Prostate gland (tissue), 2 donors: Measurements from ENCODE around the gene WDFY2. TPM values are rescaled to one million over a fixed set of nuclear protein-coding genes. Genes with fewer than 3 reads are reported as not detected.

ENCODE experiments used
- DNase-seq: peaks from one replicate; pipeline ENCODE4 v3.0.0-alpha.2; 2019; ENCODE audit warnings: low spot score
- H3K27ac ChIP-seq, 2 donors: fragments of 200-600 bp; sonication (generic); 2 replicates each; pipeline ENCODE4 v1.5.1; 2017 to 2019
- H3K27me3 ChIP-seq: fragments of 200-600 bp; sonication (generic); replicated peaks from 2 replicates; pipeline ENCODE4 v1.5.1; 2019; ENCODE audit not compliant: insufficient read depth
- H3K36me3 ChIP-seq, 2 donors: fragments of 200-600 bp; sonication (generic); 1 replicate in 1 of 2; 2 replicates in 1 of 2; pipeline versions ENCODE4 v1.5.1 to v1.8.1; 2017 to 2019
- H3K4me1 ChIP-seq: fragments of 200-600 bp; sonication (generic); replicated peaks from 2 replicates; pipeline ENCODE4 v1.5.1; 2019
- H3K4me3 ChIP-seq, 2 donors: fragments of 200-600 bp; sonication (generic); 2 replicates each; pipeline ENCODE4 v1.5.1; 2017 to 2019
- H3K9me3 ChIP-seq: fragments of 200-600 bp; sonication (generic); 2 replicates; pipeline ENCODE4 v1.5.1; 2017
- POLR2A ChIP-seq: fragments of 450-650 bp; IDR thresholded peaks from one replicate; pipeline ENCODE4 v1.6.1; 2016; ENCODE audit warnings: antibody characterized with exemption, mild to moderate bottlenecking
- POLR2AphosphoS5 ChIP-seq: sonication (generic); formaldehyde crosslinking; IDR thresholded peaks from one replicate; pipeline ENCODE4 v1.6.1; 2017; ENCODE audit warnings: antibody characterized with exemption
- WGBS: methylation state at CpG from one replicate; pipeline ENCODE4 v1.1.5; 2018; 5-methylcytosine and 5-hydroxymethylcytosine counted together
- intact Hi-C: fragments of 100-400 bp; cut with DNase I; formaldehyde crosslinking; loops from one replicate; pipeline ENCODE4 v1.14.2; 2022
- total RNA-seq, 2 donors: library from RNA; depleted of rRNA; stranded (reverse); fragments of >200 nt; gene quantifications; one replicate each; pipeline ENCODE4 v1.1.0, GENCODE V29; 2016
- TF ChIP-seq, protein P1 (sequence below), 4 experiments: fragments of 200-600 bp in 2 of 4; fragments of 450-650 bp in 2 of 4; sonication (generic) in 2 of 4; IDR thresholded peaks; 1 replicate in 3 of 4; 2 replicates in 1 of 4; pipeline ENCODE4 v1.5.1; 2016 to 2019; ENCODE audit warnings: antibody characterized with exemption in 4 of 4, mild to moderate bottlenecking in 2 of 4, moderate library complexity in 2 of 4

WDFY2 gene
- total RNA-seq, 2 donors from 2014 or later = 7.9 to 23.2 TPM

DNA sequence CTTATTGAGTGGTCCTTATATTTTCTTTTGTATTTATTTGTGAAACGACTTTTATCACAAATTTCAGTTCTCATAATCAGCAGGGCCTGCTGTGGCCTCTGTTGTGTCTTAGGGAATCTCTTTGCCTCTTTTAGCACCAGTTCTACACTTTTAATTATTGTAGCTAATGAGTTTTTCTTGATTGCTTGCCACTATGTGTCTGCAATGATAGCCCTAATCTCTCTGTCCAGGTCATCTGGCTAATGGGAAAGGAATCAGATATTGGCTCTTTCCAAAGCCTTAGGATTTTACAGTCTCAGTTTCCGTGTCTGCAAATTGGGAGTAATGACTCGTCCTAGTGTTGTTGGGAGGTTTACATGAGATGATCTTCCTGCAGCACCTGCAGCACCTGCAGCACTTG is 10.2 kb downstream of the WDFY2 start:
- no peaks in the 10 kb centered on the region for H3K9me3 ChIP-seq
- no peak overlapping the region for H3K4me3 ChIP-seq
- H3K36me3 ChIP-seq = no peaks in the 10 kb centered on the region
- intact Hi-C loops = no loop called here
- TF ChIP-seq POLR2A (no peak), POLR2AphosphoS5 (no peak)
- TF ChIP-seq, protein P1, sequence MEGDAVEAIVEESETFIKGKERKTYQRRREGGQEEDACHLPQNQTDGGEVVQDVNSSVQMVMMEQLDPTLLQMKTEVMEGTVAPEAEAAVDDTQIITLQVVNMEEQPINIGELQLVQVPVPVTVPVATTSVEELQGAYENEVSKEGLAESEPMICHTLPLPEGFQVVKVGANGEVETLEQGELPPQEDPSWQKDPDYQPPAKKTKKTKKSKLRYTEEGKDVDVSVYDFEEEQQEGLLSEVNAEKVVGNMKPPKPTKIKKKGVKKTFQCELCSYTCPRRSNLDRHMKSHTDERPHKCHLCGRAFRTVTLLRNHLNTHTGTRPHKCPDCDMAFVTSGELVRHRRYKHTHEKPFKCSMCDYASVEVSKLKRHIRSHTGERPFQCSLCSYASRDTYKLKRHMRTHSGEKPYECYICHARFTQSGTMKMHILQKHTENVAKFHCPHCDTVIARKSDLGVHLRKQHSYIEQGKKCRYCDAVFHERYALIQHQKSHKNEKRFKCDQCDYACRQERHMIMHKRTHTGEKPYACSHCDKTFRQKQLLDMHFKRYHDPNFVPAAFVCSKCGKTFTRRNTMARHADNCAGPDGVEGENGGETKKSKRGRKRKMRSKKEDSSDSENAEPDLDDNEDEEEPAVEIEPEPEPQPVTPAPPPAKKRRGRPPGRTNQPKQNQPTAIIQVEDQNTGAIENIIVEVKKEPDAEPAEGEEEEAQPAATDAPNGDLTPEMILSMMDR (IDR thresholded peaks at IDR 0.05) = no peak
- DNase-seq = no peak
- H3K27me3 ChIP-seq = no peaks in the 10 kb centered on the region
- no peak overlapping the region for H3K27ac ChIP-seq
- peaks cover 6% of the 10 kb centered on the region for H3K4me1 ChIP-seq
- 92% methylated on average over 3 of the region's 3 CpGs for WGBS

DNA sequence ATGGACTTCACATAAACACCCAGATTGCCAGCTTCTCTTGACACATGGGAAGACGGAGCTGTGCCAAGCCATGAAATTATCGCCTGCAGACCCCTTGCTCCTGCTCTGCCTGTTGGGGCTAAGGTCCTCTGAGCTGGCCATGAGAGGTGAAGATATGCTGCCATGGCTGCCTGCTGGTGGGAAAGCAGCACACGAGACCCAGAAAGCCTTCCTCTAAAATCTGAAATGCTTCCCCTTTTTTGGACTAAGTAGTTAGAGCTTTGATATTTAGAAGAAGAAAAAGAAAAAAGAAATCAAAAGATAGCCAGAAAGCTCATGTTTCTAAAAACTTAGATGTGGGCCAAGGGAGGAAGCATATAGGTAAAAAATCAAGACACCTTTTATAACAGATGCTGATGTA is 11.2 kb downstream of the WDFY2 start:
- 89% methylated on average over 3 of the region's 3 CpGs for WGBS
- no peaks in the 10 kb centered on the region for H3K36me3 ChIP-seq
- no peak for DNase-seq
- no peaks in the 10 kb centered on the region for H3K9me3 ChIP-seq
- no peaks in the 10 kb centered on the region for H3K27me3 ChIP-seq
- H3K4me1 ChIP-seq = peaks cover 6% of the 10 kb centered on the region
- TF ChIP-seq POLR2AphosphoS5 = no peak
- TF ChIP-seq, protein P1 (IDR thresholded peaks at IDR 0.05) = no peak
- TF ChIP-seq POLR2A = no peak
- no peak overlapping the region for H3K4me3 ChIP-seq
- intact Hi-C loops = no loop called here
- H3K27ac ChIP-seq = no peak overlapping the region

DNA sequence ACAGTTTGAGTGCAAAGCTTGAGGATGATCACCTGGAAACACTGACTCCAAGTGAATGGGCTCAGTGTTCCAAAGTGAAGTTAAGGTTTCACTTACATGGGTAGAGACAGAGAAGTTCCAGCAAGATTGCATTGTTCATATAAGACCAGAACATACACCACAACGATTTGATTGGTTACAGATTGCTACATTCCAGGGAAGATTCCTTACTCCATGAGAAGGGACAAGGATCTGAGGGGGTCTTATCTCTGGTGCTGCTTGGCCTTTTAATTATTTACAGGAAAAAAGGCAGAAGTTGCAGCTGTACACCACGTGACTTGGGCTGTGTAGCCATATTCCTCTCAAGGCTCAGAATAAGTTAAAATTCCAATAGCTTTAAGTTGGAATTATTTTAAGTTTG is 12.3 kb downstream of the WDFY2 start:
- no peaks in the 10 kb centered on the region for H3K4me1 ChIP-seq
- H3K4me3 ChIP-seq = no peak overlapping the region
- no peaks in the 10 kb centered on the region for H3K9me3 ChIP-seq
- intact Hi-C loops = no loop called here
- no peak for DNase-seq
- no peaks in the 10 kb centered on the region for H3K36me3 ChIP-seq
- H3K27ac ChIP-seq = no peak overlapping the region
- TF ChIP-seq, protein P1 (IDR thresholded peaks at IDR 0.05) = no peak
- no peak for TF ChIP-seq POLR2A
- WGBS = 49% methylated on average over 2 of the region's 2 CpGs
- no peaks in the 10 kb centered on the region for H3K27me3 ChIP-seq

DNA sequence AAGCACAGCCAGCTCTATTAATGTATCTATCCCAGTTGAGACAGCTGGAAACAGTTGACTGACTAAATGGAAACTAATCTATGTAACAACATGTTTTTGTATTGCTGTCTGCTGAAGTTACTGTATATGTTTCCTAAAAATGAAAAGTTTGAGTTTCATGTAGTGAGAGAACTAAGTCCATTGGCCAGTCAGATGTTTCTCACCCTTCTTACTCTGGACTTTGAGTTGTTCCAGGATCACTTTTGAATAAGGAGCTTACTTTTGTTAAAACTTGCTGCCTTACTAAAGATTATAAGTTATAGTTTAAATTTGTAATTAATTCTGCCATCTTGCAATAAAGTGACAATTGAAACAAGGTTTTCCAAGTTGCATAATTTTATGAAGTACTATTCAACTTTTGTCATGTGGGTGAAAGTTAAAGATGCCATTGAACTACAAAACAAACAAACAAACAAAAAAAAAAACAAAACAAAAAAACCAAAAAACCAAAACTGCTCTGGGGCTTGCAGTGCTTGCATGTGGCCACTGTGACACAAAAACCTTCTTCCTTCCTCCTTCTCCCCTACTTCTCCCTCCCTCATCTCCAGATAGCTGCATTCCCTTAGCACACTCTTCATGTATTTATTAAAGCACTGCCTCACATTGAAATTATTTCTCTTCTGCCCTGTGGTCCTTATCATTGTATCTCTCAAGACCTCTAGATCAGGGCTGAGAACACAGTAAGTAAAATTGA is 15.3 kb downstream of the WDFY2 start:
- TF ChIP-seq, protein P1 (IDR thresholded peaks at IDR 0.05) = no peak
- no peak for TF ChIP-seq POLR2AphosphoS5
- TF ChIP-seq POLR2A = no peak
- Histone ChIP-seq H3K4me1 (no peaks in the 10 kb centered on the region), H3K27ac (no peak overlapping the region), H3K9me3 (no peaks in the 10 kb centered on the region), H3K4me3 (no peak overlapping the region), H3K27me3 (no peaks in the 10 kb centered on the region), H3K36me3 (no peaks in the 10 kb centered on the region)
- intact Hi-C loops = no loop called here
- DNase-seq = no peak

DNA sequence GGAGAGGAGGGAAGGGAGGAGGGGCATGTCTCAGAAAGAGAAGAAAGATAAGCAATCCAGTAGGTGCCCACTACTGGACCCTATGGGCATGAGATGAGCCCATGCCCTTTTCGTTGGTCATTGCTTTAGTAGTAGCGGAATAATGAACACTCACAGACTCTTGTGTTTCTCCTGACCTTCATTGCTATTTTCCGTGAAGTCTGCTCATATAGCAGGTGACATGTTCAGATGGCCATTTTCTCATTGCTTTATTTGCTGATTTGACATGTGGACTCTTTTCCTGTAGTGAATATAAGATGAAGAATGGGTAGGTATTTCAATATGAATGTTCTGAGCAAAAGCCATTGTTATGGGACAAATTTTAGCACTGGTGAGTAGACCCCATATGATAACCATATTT is 16.4 kb downstream of the WDFY2 start:
- H3K27ac ChIP-seq = no peak overlapping the region
- H3K27me3 ChIP-seq = no peaks in the 10 kb centered on the region
- TF ChIP-seq, protein P1 (IDR thresholded peaks at IDR 0.05) = no peak
- TF ChIP-seq POLR2AphosphoS5 = no peak
- H3K36me3 ChIP-seq = no peaks in the 10 kb centered on the region
- no peak for DNase-seq
- intact Hi-C loops = no loop called here
- no peaks in the 10 kb centered on the region for H3K9me3 ChIP-seq
- 99% methylated on average over 3 of the region's 3 CpGs for WGBS
- H3K4me3 ChIP-seq = no peak overlapping the region
- H3K4me1 ChIP-seq = no peaks in the 10 kb centered on the region
